Measurements from ENCODE around the gene GGN.

GGN gene

DNA sequence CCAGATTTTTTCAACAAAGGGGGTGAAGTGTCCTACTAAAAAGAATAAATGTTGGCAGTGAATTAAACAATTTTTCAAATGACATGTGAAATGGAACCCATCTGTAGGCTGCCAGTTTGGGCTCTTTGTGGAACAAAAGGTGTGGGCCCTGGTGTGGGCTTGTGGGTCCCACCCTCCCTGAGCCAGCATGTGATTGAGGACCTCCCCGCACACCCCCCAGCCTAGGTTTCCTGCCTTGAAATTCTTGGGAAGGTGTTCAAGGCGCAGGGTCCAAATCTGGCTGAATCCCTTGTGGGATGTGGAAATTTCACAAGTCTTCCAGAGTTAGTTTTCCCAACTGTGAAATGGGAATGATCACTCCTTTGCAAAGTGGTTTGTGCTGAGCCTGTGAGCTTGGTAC is 4.1 kb downstream of the GGN start:
- TF ChIP-seq POLR2AphosphoS5 (IDR thresholded peaks at IDR 0.05; ENCODE audit: low read depth): no peak
- TF ChIP-seq, protein P1, sequence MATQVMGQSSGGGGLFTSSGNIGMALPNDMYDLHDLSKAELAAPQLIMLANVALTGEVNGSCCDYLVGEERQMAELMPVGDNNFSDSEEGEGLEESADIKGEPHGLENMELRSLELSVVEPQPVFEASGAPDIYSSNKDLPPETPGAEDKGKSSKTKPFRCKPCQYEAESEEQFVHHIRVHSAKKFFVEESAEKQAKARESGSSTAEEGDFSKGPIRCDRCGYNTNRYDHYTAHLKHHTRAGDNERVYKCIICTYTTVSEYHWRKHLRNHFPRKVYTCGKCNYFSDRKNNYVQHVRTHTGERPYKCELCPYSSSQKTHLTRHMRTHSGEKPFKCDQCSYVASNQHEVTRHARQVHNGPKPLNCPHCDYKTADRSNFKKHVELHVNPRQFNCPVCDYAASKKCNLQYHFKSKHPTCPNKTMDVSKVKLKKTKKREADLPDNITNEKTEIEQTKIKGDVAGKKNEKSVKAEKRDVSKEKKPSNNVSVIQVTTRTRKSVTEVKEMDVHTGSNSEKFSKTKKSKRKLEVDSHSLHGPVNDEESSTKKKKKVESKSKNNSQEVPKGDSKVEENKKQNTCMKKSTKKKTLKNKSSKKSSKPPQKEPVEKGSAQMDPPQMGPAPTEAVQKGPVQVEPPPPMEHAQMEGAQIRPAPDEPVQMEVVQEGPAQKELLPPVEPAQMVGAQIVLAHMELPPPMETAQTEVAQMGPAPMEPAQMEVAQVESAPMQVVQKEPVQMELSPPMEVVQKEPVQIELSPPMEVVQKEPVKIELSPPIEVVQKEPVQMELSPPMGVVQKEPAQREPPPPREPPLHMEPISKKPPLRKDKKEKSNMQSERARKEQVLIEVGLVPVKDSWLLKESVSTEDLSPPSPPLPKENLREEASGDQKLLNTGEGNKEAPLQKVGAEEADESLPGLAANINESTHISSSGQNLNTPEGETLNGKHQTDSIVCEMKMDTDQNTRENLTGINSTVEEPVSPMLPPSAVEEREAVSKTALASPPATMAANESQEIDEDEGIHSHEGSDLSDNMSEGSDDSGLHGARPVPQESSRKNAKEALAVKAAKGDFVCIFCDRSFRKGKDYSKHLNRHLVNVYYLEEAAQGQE (IDR thresholded peaks at IDR 0.05; ENCODE audit: insufficient replicate concordance, low read depth): no peak
- TF ChIP-seq SPI1 (IDR thresholded peaks at IDR 0.05; ENCODE audit: borderline replicate concordance, low read depth): no peak
- no peak for TF ChIP-seq GABPA (IDR thresholded peaks at IDR 0.05; ENCODE audit: low read depth)
- TF ChIP-seq CTCF (IDR thresholded peaks at IDR 0.05; ENCODE audit: insufficient read depth, low read length): no peak
- no peak for DNase-seq (ENCODE audit: low read depth in 1 of 2, low spot score in 1 of 2)
- H3K27ac ChIP-seq (replicated peaks): no peak overlapping the region
- no peak overlapping the region for H3K4me3 ChIP-seq (replicated peaks; ENCODE audit: insufficient read depth, low read length)
- H3K27me3 ChIP-seq (ENCODE audit: insufficient read depth, poor library complexity, severe bottlenecking): peaks cover 8% of the 10 kb centered on the region

- H3K4me3 ChIP-seq (replicated peaks; ENCODE audit: insufficient read depth, low read length): no peak overlapping the region
- no peak for TF ChIP-seq SPI1 (IDR thresholded peaks at IDR 0.05; ENCODE audit: borderline replicate concordance, low read depth)
- TF ChIP-seq GABPA (IDR thresholded peaks at IDR 0.05; ENCODE audit: low read depth): no peak
- TF ChIP-seq POLR2AphosphoS5 (IDR thresholded peaks at IDR 0.05; ENCODE audit: low read depth): no peak
- no peak overlapping the region for H3K27ac ChIP-seq (replicated peaks)
- H3K27me3 ChIP-seq (ENCODE audit: insufficient read depth, poor library complexity, severe bottlenecking): peaks cover 6% of the 10 kb centered on the region
- DNase-seq (ENCODE audit: low read depth in 1 of 2, low spot score in 1 of 2): no peak
Measured at GRCh38 chr19:38383184-38383583, 4.7 kb downstream of the GGN start.

DNA sequence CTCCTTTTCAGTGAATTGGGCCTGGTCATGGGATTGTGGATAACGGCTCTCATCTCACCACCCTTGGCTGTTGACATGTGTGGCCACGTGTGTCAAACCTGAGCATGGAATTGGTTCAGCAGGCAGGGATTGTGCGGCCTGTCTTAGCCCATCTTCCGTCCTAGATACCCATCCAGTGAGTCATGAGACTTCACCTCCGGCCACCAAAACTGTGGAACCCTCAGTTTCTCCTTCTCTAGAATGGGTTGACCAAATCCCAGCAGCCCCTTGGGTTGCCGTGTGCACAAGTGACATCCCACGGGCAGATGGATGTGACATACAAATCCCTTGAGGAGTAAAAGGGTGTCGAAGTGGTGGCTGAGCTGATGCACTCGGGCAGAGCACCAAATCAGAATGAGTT is 6.7 kb downstream of the GGN start:
- no peak for DNase-seq (ENCODE audit: low read depth in 1 of 2, low spot score in 1 of 2)
- TF ChIP-seq, protein P1 (IDR thresholded peaks at IDR 0.05; ENCODE audit: insufficient replicate concordance, low read depth): no peak
- no peak for TF ChIP-seq POLR2AphosphoS5 (IDR thresholded peaks at IDR 0.05; ENCODE audit: low read depth)
- TF ChIP-seq SPI1 (IDR thresholded peaks at IDR 0.05; ENCODE audit: borderline replicate concordance, low read depth): no peak
- TF ChIP-seq CTCF (IDR thresholded peaks at IDR 0.05; ENCODE audit: insufficient read depth, low read length): no peak
- TF ChIP-seq GABPA (IDR thresholded peaks at IDR 0.05; ENCODE audit: low read depth): no peak
- Histone ChIP-seq H3K27ac (replicated peaks) (no peak overlapping the region), H3K27me3 (ENCODE audit: insufficient read depth, poor library complexity, severe bottlenecking) (no peaks in the 10 kb centered on the region), H3K4me3 (replicated peaks; ENCODE audit: insufficient read depth, low read length) (no peak overlapping the region)

DNA sequence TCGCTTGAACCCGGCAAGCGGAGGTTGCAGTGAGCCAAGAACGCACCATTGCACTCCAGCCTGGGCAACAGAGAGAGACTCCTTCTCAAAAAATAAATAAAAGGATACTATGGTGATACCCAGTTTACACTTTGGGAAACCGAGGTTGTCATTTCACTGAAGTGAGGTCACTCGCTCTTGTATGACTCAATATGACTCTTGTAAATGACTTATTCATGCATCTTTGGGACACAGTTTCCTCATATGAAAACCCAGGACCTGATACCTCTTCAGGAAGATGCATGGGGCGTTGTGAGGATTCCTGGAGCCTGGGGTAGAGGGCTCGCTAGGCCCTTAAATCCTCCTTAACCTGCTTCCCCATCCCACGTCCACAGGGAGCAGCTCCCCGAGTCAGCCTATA is 9.0 kb downstream of the GGN start:
- Histone ChIP-seq H3K4me3 (replicated peaks; ENCODE audit: insufficient read depth, low read length) (no peak overlapping the region), H3K27me3 (ENCODE audit: insufficient read depth, poor library complexity, severe bottlenecking) (no peaks in the 10 kb centered on the region), H3K27ac (replicated peaks) (no peak overlapping the region)
- DNase-seq (ENCODE audit: low read depth in 1 of 2, low spot score in 1 of 2): no peak
- TF ChIP-seq POLR2AphosphoS5 (IDR thresholded peaks at IDR 0.05; ENCODE audit: low read depth) (no peak), CTCF (IDR thresholded peaks at IDR 0.05; ENCODE audit: insufficient read depth, low read length) (no peak), SPI1 (IDR thresholded peaks at IDR 0.05; ENCODE audit: borderline replicate concordance, low read depth) (no peak), GABPA (IDR thresholded peaks at IDR 0.05; ENCODE audit: low read depth) (no peak)
- TF ChIP-seq, protein P1 (IDR thresholded peaks at IDR 0.05; ENCODE audit: insufficient replicate concordance, low read depth): no peak
